Activated naive CD4-positive, alpha-beta T cell treated with anti-CD3 and anti-CD28 coated beads, Interleukin-2, amount 50 U/mL, for 24 hours (primary cell): ENCODE results near the gene DKKL1.

ENCODE experiments used
- H3K27ac Mint-ChIP-seq: one replicate; pipeline ENCODE4 v1.8.0; 2021; ENCODE audit warnings: mild to moderate bottlenecking, mixed read lengths
- H3K27me3 Mint-ChIP-seq: one replicate; pipeline ENCODE4 v1.8.0; 2021; ENCODE audit warnings: mixed read lengths
- H3K36me3 Mint-ChIP-seq: one replicate; pipeline ENCODE4 v1.8.0; 2021; ENCODE audit warnings: mixed read lengths
- H3K4me1 Mint-ChIP-seq: one replicate; pipeline ENCODE4 v1.8.0; 2021; ENCODE audit warnings: mixed read lengths
- H3K4me3 Mint-ChIP-seq: one replicate; pipeline ENCODE4 v1.8.0; 2021; ENCODE audit warnings: mild to moderate bottlenecking, mixed read lengths
- H3K9me3 Mint-ChIP-seq: one replicate; pipeline ENCODE4 v1.8.0; 2021; ENCODE audit warnings: mixed read lengths

Gene DKKL1

GRCh38 chr19:49335071-49335783 is 28.4 kb upstream of the DKKL1 start, which contains the start of gene CD37:
Gene CD37, plus strand, starts transcription at chr19:49335406. Its CDS starts 135 bp downstream, at chr19:49335541.
- Mint-ChIP-seq H3K9me3 (no peaks in the 10 kb centered on the region), H3K27me3 (no peaks in the 10 kb centered on the region), H3K36me3 (peaks cover 5% of the 10 kb centered on the region), H3K4me3 (peak within 1 kb of the TSS; percentile 98), H3K4me1 (peaks cover 81% of the 10 kb centered on the region), H3K27ac (peak within 1 kb of the TSS; percentile 99)

GRCh38 chr19:49335784-49336481 is 27.7 kb upstream of the DKKL1 start:
- no peaks in the 10 kb centered on the region for H3K9me3 Mint-ChIP-seq
- peak overlapping the region; percentile 99 for H3K27ac Mint-ChIP-seq
- H3K4me1 Mint-ChIP-seq = peaks cover 82% of the 10 kb centered on the region
- H3K4me3 Mint-ChIP-seq = peak overlapping the region; percentile 98
- H3K36me3 Mint-ChIP-seq = peaks cover 3% of the 10 kb centered on the region
- no peaks in the 10 kb centered on the region for H3K27me3 Mint-ChIP-seq

- no peaks in the 10 kb centered on the region for H3K9me3 Mint-ChIP-seq
- H3K27ac Mint-ChIP-seq = peak overlapping the region; percentile 71
- peak overlapping the region; percentile 98 for H3K4me3 Mint-ChIP-seq
- peaks cover 75% of the 10 kb centered on the region for H3K4me1 Mint-ChIP-seq
- H3K27me3 Mint-ChIP-seq = no peaks in the 10 kb centered on the region
- peaks cover 3% of the 10 kb centered on the region for H3K36me3 Mint-ChIP-seq
These were observed 27.0 kb upstream of the DKKL1 start for GRCh38 chr19:49336482-49337266.

GRCh38 chr19:49337267-49338022 is 26.2 kb upstream of the DKKL1 start:
- H3K4me1 Mint-ChIP-seq = peaks cover 69% of the 10 kb centered on the region
- H3K36me3 Mint-ChIP-seq = peaks cover 3% of the 10 kb centered on the region
- peak overlapping the region; percentile 98 for H3K4me3 Mint-ChIP-seq
- H3K9me3 Mint-ChIP-seq = no peaks in the 10 kb centered on the region
- H3K27ac Mint-ChIP-seq = peak overlapping the region; percentile 93
- no peaks in the 10 kb centered on the region for H3K27me3 Mint-ChIP-seq

- H3K9me3 Mint-ChIP-seq = no peaks in the 10 kb centered on the region
- no peak overlapping the region for H3K27ac Mint-ChIP-seq
- peaks cover 71% of the 10 kb centered on the region for H3K4me1 Mint-ChIP-seq
- no peaks in the 10 kb centered on the region for H3K27me3 Mint-ChIP-seq
- H3K4me3 Mint-ChIP-seq = peak overlapping the region; percentile 57
- H3K36me3 Mint-ChIP-seq = peaks cover 3% of the 10 kb centered on the region
These were observed 25.5 kb upstream of the DKKL1 start for GRCh38 chr19:49338023-49338677.

- H3K27ac Mint-ChIP-seq = peak overlapping the region; percentile 23
- H3K36me3 Mint-ChIP-seq = peaks cover 3% of the 10 kb centered on the region
- H3K9me3 Mint-ChIP-seq = no peaks in the 10 kb centered on the region
- H3K4me1 Mint-ChIP-seq = peaks cover 64% of the 10 kb centered on the region
- H3K4me3 Mint-ChIP-seq = peak overlapping the region; percentile 57
- H3K27me3 Mint-ChIP-seq = no peaks in the 10 kb centered on the region
These were observed 24.9 kb upstream of the DKKL1 start for GRCh38 chr19:49338691-49339300.

- no peaks in the 10 kb centered on the region for H3K9me3 Mint-ChIP-seq
- H3K4me3 Mint-ChIP-seq = no peak overlapping the region
- no peaks in the 10 kb centered on the region for H3K27me3 Mint-ChIP-seq
- H3K36me3 Mint-ChIP-seq = peaks cover 3% of the 10 kb centered on the region
- H3K27ac Mint-ChIP-seq = no peak overlapping the region
- peaks cover 58% of the 10 kb centered on the region for H3K4me1 Mint-ChIP-seq
These were observed 24.2 kb upstream of the DKKL1 start for GRCh38 chr19:49339301-49340068.

GRCh38 chr19:49340069-49340864 is 23.4 kb upstream of the DKKL1 start:
- Mint-ChIP-seq H3K27ac (peak overlapping the region; percentile 82), H3K36me3 (peaks cover 3% of the 10 kb centered on the region), H3K4me1 (peaks cover 57% of the 10 kb centered on the region), H3K4me3 (no peak overlapping the region), H3K9me3 (no peaks in the 10 kb centered on the region), H3K27me3 (no peaks in the 10 kb centered on the region)

- H3K9me3 Mint-ChIP-seq = no peaks in the 10 kb centered on the region
- no peaks in the 10 kb centered on the region for H3K27me3 Mint-ChIP-seq
- peaks cover 49% of the 10 kb centered on the region for H3K4me1 Mint-ChIP-seq
- no peak overlapping the region for H3K4me3 Mint-ChIP-seq
- H3K27ac Mint-ChIP-seq = no peak overlapping the region
- H3K36me3 Mint-ChIP-seq = peaks cover 3% of the 10 kb centered on the region
These were observed 22.6 kb upstream of the DKKL1 start for GRCh38 chr19:49340865-49341718.

GRCh38 chr19:49342291-49342721 is 21.4 kb upstream of the DKKL1 start:
- Mint-ChIP-seq H3K9me3 (no peaks in the 10 kb centered on the region), H3K36me3 (peaks cover 3% of the 10 kb centered on the region), H3K4me1 (peaks cover 37% of the 10 kb centered on the region), H3K4me3 (no peak overlapping the region), H3K27me3 (no peaks in the 10 kb centered on the region), H3K27ac (no peak overlapping the region)

- Mint-ChIP-seq H3K27me3 (no peaks in the 10 kb centered on the region), H3K27ac (no peak overlapping the region), H3K4me3 (no peak overlapping the region), H3K4me1 (peaks cover 29% of the 10 kb centered on the region), H3K36me3 (peaks cover 2% of the 10 kb centered on the region), H3K9me3 (no peaks in the 10 kb centered on the region)
These were observed 20.6 kb upstream of the DKKL1 start for GRCh38 chr19:49343123-49343522.

- H3K27me3 Mint-ChIP-seq = no peaks in the 10 kb centered on the region
- H3K4me3 Mint-ChIP-seq = no peak overlapping the region
- H3K4me1 Mint-ChIP-seq = peaks cover 19% of the 10 kb centered on the region
- H3K36me3 Mint-ChIP-seq = no peaks in the 10 kb centered on the region
- H3K9me3 Mint-ChIP-seq = no peaks in the 10 kb centered on the region
- H3K27ac Mint-ChIP-seq = no peak overlapping the region
These were observed 18.9 kb upstream of the DKKL1 start for GRCh38 chr19:49344505-49345423.
